ENCODE measurements around the gene STARD13. TPM values are rescaled to one million over a fixed set of nuclear protein-coding genes. Genes with fewer than 3 reads are reported as not detected.

The STARD13 gene
- total and polyA plus RNA-seq, 9 donors: 7.2 to 31.5 (median 14.0) TPM

DNA sequence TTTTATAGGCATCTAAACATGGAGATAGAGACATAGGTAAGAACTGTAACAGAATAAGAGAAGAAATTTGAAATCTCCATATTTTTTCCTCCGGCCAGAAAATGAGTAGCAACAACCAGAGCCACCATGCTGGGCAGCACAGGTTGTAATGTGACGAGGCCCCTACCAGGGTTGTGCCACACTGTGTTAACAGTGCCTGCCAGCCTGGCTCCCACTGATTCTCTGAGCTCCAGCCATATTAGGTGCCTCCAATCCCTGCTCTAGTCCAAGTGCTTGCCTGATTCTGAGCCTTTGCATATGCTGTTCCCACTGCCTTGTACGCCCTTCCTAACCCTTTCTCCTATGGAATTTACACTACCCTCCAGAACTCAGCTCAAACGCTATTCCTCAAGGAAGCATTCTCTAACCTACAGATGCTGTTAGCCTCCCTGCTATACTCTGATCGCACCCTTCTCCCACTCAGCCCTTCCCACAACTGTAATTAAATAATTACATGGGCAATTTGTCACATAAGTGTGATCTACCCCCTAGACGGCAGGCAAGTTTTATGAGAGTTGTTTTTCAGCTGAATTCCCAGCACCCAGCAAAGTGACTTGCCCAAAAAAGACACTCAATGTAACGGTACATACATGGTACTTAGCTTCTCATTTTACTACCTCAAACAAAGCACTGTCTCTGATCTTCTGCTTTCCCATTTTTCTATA, 37.6 kb upstream of the STARD13 start:
- DNase-seq: no peak
- no peak for TF ChIP-seq POLR2A (IDR thresholded peaks at IDR 0.05)
- TF ChIP-seq EP300 (IDR thresholded peaks at IDR 0.05): no peak
- TF ChIP-seq, protein P1, sequence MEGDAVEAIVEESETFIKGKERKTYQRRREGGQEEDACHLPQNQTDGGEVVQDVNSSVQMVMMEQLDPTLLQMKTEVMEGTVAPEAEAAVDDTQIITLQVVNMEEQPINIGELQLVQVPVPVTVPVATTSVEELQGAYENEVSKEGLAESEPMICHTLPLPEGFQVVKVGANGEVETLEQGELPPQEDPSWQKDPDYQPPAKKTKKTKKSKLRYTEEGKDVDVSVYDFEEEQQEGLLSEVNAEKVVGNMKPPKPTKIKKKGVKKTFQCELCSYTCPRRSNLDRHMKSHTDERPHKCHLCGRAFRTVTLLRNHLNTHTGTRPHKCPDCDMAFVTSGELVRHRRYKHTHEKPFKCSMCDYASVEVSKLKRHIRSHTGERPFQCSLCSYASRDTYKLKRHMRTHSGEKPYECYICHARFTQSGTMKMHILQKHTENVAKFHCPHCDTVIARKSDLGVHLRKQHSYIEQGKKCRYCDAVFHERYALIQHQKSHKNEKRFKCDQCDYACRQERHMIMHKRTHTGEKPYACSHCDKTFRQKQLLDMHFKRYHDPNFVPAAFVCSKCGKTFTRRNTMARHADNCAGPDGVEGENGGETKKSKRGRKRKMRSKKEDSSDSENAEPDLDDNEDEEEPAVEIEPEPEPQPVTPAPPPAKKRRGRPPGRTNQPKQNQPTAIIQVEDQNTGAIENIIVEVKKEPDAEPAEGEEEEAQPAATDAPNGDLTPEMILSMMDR (IDR thresholded peaks at IDR 0.05): no peak
- intact Hi-C loops (cut with DNase I): loop anchor here in 1 of 4 donors (1.0 kb wide), 1 partner anchor 62 kb away; no protein-coding TSS in a partner anchor
- Histone ChIP-seq H3K4me1 (ENCODE audit: insufficient read depth) (peaks cover 2% of the 10 kb centered on the region), H3K27me3 (no peaks in the 10 kb centered on the region), H3K36me3 (no peaks in the 10 kb centered on the region), H3K27ac (peak overlapping the region in 1 of 2 donors; percentile 2), H3K4me3 (no peak overlapping the region), H3K9me3 (no peaks in the 10 kb centered on the region)
- WGBS, 3 donors: 79 to 85% (median 81%) methylated on average over 7 of the region's 7 CpGs

DNA sequence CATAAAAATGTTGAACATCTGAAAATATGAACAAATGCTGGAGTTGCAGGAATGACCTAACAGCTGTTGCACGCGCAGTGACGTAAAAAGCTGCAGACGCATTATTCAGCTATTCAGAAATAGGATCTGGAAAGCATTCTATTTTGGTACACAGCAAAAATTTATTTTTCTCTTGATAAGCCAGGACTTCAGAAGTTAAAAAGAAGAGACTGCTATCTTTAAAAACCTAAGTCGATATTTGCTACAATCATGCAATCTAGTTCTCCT, 36.9 kb upstream of the STARD13 start:
- Histone ChIP-seq H3K9me3 (no peaks in the 10 kb centered on the region), H3K4me1 (ENCODE audit: insufficient read depth) (peaks cover 2% of the 10 kb centered on the region), H3K4me3 (peak overlapping the region; percentile 15), H3K36me3 (no peaks in the 10 kb centered on the region), H3K27me3 (no peaks in the 10 kb centered on the region), H3K27ac (no peak overlapping the region)
- WGBS, 3 donors: 14 to 18% (median 14%) methylated on average over 5 of the region's 5 CpGs
- intact Hi-C loops (cut with DNase I): loop anchor here in 1 of 4 donors (1.0 kb wide), 1 partner anchor 61 kb away; no protein-coding TSS in a partner anchor
- DNase-seq: peak; percentile 45 to 71 (median 53)
- no peak for TF ChIP-seq EP300 (IDR thresholded peaks at IDR 0.05)
- TF ChIP-seq, protein P1 (IDR thresholded peaks at IDR 0.05): no peak
- TF ChIP-seq POLR2A (IDR thresholded peaks at IDR 0.05): no peak

DNA sequence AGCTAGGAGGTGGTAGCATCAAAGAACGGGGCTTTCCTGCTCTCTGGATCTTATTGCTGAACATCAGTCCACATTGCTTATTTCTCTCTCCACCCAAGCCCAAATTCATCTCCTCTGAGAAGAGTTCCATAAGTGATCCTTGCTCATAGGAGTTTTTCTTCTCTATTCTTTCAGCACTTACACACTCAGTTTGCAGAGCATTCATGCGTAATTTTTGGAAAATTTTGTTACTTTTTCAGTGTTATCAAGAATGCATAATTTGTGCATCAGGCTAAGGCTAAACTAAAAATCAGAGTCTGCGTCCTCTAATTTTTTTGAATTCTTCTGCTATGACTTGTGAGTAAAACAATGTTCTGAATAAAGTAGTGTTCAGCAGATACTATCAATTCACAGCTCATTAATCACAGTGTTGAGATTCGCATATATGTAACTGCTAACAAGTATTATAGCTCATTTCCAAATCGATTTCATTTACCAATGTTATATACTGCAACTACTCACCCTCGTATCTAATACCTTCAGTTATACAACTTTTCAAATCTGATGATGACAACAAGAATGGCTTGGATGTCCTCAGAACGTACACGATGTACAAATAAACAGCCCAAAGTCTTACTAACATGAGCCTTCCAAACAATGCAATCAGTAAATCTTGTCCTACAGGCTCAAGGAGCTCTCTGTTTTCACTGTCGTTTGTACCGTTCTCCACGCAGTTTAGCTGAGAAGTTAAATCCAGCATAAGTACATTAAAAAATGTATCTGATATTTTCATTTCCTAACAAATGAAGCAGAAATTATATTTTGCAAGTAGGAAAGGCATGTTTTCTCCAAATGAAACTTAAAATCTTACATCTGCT, 36.4 kb upstream of the STARD13 start:
- intact Hi-C loops (cut with DNase I): loop anchor here in 1 of 4 donors (1.0 kb wide), 1 partner anchor 61 kb away; no protein-coding TSS in a partner anchor
- Histone ChIP-seq H3K27ac (peak overlapping the region in 1 of 2 donors; percentile 36), H3K36me3 (no peaks in the 10 kb centered on the region), H3K4me1 (ENCODE audit: insufficient read depth) (peaks cover 2% of the 10 kb centered on the region), H3K4me3 (peak overlapping the region; percentile 15), H3K9me3 (no peaks in the 10 kb centered on the region), H3K27me3 (no peaks in the 10 kb centered on the region)
- 17 to 22% (median 22%) methylated on average over 11 of the region's 11 CpGs for WGBS, 3 donors
- no peak for DNase-seq
- TF ChIP-seq POLR2A (IDR thresholded peaks at IDR 0.05) (no peak), EP300 (IDR thresholded peaks at IDR 0.05) (no peak)
- TF ChIP-seq, protein P1 (IDR thresholded peaks at IDR 0.05): no peak

DNA sequence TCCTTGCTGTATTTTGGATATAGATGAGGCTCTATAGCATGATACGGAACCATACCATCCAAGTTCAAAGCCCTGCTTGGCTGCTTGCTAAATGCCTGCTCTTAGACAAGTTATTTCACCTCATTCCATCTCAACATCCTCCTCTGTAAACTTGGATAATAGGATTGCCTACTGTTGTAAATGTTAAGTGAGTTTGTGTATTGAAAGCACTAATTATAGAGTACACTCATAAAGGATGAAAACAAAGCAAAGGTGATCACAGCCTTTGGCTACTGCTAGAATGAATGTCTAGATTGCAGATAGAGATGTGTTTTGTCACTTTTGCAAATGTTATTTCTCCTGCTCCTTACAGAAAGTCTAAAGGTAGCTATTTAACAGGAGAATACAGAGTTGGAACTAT, 34.3 kb upstream of the STARD13 start:
- Histone ChIP-seq H3K27ac (no peak overlapping the region), H3K9me3 (no peaks in the 10 kb centered on the region), H3K27me3 (no peaks in the 10 kb centered on the region), H3K4me3 (no peak overlapping the region), H3K4me1 (ENCODE audit: insufficient read depth) (peaks cover 2% of the 10 kb centered on the region), H3K36me3 (no peaks in the 10 kb centered on the region)
- DNase-seq: no peak
- TF ChIP-seq, protein P1 (IDR thresholded peaks at IDR 0.05): no peak
- TF ChIP-seq POLR2A (IDR thresholded peaks at IDR 0.05) (no peak), EP300 (IDR thresholded peaks at IDR 0.05) (no peak)
- 93 to 100% (median 97%) methylated on average over 1 of the region's 1 CpG for WGBS, 3 donors
- intact Hi-C loops (cut with DNase I): no loop called here
